ENCODE measurements around the gene TBX6.
A peak's percentile ranks its signal among the peaks of the same experiment; 100 is the strongest.
"Not testable (repeated sequence)": the region's sequence is repeated elsewhere in the genome, so short reads cannot be mapped to it uniquely, and the experiment has no call there.

Gene TBX6

DNA sequence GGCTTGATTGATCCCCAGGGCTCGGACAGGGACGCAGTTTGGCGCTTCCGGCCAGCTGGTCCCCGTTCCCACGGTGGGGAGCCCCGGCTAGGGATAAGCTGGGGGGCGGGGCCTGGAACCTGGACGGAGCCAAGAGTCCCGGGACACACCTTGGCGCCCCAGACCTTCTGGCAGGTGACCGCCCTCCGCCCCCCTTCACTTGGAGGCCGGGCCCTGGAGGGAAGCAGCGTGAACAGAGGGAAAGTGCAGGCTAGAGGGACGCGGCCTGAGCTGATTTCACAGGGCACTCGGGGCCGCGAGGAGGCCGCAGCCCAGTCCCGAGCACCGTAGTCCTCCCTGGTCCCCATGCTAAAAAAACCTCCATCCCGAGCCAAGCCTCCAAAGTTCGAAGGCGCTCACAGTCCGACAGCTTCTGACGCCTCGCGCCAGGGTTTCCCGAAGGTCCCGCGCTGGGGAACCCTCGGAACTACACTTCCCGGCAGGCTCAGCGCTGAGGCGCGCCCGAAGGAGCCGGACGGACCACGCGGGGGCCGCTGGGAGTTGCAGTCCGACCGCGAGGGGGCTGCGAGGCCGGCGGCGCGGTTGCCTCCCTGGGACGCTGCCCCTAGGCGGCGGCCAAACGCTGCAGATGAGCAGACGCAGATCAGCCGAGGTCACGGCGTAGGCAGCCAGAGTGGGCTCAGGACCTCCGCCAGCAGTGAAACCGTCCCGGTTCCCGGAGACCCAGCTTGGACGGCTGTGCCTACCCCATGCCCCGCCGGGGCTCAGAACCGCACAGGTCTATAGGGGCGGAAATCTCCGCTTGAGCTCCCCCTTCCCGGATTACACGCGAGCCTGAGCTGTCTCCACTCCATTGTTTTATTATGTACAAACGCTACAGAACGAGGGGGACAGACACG is at the start of gene TBX6:
Gene TBX6 (minus strand): TSS at position 451 of the 899 bp plus-strand sequence. CDS start 731 bp downstream, outside the sequence.
- peak; percentile 87 for DNase-seq

GRCh38 chr16:30139583-30140481 is 48.1 kb upstream of the TBX6 start:
- DNase-seq, result no peak

DNA sequence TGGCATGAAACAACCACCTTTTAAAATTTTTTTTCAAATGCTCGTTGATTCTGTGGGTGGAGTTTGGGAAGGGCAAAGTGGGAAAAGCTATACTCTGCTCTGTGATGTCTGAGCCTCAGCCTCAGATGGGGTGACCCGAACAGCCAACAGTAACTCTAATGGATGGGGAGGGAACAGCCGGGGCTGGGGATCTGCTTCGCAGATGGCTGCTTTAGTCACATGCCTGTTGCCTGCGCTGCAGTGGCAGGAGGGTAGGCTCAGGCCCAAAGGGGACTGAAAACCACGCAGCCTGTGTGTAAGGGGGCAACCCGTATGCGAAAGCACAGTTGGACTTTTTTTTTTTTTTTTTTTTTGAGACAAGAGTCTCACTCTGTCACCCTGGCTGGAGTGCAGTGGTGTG is 46.2 kb upstream of the TBX6 start:
- no peak for DNase-seq

DNA sequence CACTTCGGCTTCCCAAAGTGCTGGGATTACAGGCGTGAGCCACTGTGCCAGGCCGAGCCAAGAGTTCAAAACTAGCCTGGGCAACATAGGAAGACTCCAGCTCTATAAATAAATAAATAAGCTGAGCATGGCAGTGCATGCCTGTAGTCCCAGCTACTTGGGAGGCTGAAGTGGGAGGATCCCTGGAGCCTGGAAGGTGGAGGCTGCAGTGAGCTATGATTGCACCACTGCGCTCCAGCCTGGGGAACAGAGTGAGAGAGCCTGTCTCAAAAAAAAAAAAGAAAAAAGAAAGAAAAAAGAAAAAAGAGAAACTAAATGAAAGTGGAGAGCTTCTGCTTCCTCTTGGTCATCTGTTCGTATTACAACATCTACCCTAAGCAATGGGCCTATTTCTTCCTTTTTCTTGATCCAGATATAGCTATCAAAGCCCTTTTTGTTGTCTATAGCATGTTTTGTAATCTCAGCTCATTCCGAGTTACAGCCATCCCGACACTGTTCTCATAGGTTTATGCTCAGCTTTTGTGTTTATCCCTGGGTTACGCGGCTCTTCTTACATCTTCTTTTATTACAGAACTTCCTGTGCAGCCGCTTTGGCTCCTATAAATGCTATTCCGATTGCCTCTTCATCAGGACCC is 45.4 kb upstream of the TBX6 start:
- DNase-seq, result no peak

DNA sequence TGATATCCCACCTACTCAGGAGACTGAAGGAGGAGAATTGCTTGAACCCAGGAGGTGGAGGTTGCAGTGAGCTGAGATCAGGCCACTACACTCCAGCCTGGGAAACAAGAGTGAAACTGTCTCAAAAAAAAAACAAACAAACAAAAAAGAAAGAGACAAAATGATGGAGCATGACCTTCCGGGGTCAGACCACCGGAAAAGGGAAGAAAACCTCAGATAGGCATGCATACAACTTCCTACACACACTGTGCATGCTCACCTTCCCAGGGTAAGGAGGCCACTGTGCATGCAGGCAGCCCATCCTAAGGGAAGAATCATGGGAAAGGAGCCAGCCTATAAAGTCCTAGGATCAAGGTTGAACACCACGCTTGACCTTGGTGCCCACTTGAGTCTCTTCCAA is 40.9 kb upstream of the TBX6 start:
- DNase-seq, result no peak

GRCh38 chr16:30131869-30132475 is 40.2 kb upstream of the TBX6 start:
- no peak for DNase-seq

- DNase-seq, result no peak
These were observed 36.3 kb upstream of the TBX6 start for GRCh38 chr16:30127993-30128392.

DNA sequence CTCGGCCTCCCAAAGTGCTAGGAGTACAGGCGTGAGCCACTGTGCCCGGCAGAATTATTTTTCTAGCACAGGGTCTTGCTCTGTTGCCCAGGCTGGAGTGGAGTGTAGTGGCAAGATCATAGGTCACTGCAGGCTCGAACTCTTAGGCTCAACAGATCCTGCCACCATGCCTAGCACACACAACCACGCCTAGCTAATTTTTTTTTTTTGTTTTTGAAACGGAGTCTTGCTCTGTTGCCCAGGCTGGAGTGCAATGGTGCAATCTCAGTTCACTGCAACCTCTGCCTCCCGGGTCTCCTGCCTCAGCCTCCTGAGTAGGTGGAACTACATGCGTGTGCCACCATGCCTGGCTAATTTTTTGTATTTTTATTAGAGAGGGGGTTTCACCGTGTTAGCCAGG is 34.0 kb upstream of the TBX6 start:
- not testable (repeated sequence) for DNase-seq

DNA sequence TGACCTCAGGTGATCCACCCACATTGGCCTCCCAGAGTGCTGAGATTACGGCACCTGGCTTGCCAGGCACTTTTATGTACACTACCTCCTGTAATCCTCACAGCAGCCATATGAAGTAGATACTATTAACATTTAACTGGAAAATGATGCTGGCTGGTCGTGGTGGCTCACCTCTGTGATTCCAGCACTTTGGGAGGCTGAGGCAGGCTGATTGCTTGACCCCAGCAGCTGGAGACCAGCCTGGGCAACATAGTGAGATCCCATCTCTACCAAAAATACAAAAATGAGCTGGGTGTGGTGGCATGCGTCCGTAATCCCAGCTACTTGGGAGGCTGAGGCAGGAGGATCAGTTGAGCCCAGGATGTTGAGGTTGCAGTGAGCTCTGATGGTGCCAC is 33.3 kb upstream of the TBX6 start:
- DNase-seq, result no peak

- DNase-seq, result no peak
These were observed 31.0 kb upstream of the TBX6 start for GRCh38 chr16:30122604-30123160.

DNA sequence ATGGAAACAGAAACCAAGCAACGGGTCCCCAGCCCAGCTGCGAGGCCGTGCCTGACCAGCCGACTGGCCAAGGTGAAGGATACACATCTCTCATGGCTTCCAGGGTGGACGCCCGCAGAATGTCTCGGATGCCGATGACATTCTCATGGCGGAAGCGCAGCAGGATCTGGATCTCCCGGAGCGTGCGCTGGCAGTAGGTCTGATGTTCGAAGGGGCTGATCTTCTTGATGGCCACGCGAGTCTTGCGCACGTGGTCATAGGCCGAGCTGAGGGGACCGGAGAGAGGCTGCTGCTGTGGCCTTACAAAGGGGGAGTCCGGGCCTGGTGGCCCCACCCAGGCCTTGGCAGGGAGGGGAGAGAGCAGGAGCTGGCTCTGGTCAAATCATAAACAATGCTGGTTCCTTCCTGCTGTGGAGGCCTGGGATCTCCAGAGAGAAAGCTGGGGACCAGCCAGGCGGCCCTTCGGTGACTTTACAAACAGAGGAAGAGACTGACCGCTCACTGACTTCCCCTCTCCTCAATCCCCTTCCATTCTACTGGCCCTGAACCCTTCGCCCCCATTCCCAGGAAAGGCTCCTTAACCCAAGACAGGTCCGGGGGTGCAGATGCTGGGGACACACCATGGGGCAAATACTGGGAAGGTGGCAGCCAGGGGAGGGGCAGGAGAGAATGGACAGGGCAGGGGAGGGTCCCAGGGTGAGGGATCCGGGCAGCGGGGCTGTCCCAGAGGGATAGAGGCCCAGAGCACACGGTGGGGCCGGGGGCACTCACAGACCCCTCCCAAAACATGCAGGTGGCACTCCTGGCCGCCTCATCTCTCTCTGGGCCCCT is 30.2 kb upstream of the TBX6 start:
- no peak for DNase-seq

GRCh38 chr16:30120340-30121105 is 28.8 kb upstream of the TBX6 start:
- no peak for DNase-seq

DNA sequence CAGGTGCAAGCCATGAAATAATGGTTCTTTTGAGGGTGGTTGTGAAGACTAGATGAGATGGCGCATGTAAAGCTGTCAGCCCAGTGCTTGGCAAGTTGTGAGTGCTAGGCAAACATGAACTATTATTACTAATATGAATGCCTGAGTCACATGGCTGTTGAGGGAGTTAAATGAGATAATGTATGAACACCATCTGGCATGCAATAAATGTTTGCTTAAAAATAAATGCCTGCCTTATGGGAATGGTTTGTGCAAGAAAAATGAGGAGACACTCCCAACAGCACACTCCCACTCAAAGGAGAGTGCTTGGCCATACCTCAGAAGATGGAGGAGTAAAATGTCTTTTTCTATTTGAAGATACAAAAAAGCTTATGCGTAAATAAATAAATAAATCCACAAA is 27.7 kb upstream of the TBX6 start:
- DNase-seq, result no peak

- DNase-seq, result no peak
These were observed 26.0 kb upstream of the TBX6 start for GRCh38 chr16:30117768-30118167.

- DNase-seq, result no peak
These were observed 24.8 kb upstream of the TBX6 start for GRCh38 chr16:30116291-30117207.

GRCh38 chr16:30115238-30115637 is 23.5 kb upstream of the TBX6 start:
- no peak for DNase-seq

GRCh38 chr16:30114833-30115232 is 23.1 kb upstream of the TBX6 start:
- DNase-seq, result not testable (repeated sequence)

GRCh38 chr16:30114411-30114810 is 22.7 kb upstream of the TBX6 start:
- DNase-seq, result no peak

DNA sequence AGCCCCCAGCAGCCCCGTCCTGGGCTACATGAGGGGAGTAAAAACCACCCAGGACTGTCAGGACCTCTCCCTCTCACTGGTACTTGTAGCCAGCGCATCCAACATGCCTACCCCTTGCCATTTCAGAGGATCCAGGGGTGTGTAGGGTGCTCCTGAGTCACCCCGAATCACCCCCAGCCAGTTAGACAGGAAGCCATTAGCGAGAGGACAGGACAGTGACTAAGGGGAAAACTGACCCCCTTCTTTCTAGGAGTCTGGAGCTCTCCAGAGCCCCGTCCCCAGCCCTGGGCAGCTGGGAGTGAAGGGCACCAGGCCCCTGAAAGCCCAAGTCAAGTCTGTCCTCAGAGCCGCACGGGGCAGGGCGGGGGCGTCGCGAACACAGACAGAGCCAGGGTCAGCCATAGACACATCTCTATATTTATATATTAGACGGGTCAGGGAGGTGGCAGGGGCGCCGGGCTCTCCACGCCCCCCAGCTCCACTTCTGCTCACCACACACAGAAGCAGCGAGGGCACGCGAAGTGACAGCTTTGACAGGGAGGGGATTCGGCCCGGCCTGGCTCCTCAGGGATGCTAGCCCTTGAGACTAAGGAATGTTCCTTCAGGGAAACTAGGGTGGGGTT is 22.1 kb upstream of the TBX6 start:
- DNase-seq, result no peak

All from 8988T (cell line).